OCI-LY1 (cell line): ENCODE data around the gene SLC24A3.

Experiments used
- H2AFZ ChIP-seq: fragments of 200-600 bp; sonication (generic), shearing (Covaris generic); 2 replicates; pipeline ENCODE4 v1.6.0; 2014; ENCODE audit warnings: antibody characterized with exemption, mild to moderate bottlenecking, low read length
- H3F3A ChIP-seq: fragments of 200-600 bp; sonication (generic), shearing (Covaris generic); 2 replicates; pipeline ENCODE4 v1.6.0; 2014; ENCODE audit warnings: mild to moderate bottlenecking, antibody characterized with exemption, low read length, moderate library complexity; ENCODE audit not compliant: insufficient read depth
- H3K27ac ChIP-seq: fragments of 200-600 bp; sonication (generic); 2 replicates; pipeline ENCODE4 v1.5.1; 2014; ENCODE audit warnings: low read length, mixed run types, mild to moderate bottlenecking, low read depth; ENCODE audit not compliant: poor library complexity, severe bottlenecking
- H3K27me3 ChIP-seq: fragments of 200-600 bp; sonication (generic); 2 replicates; pipeline ENCODE4 v1.6.0; 2014; ENCODE audit warnings: antibody characterized with exemption, mild to moderate bottlenecking, low read length, moderate library complexity; ENCODE audit not compliant: insufficient read depth
- H3K36me3 ChIP-seq: fragments of 200-600 bp; sonication (generic); 2 replicates; pipeline ENCODE4 v1.6.1; 2014; ENCODE audit warnings: mild to moderate bottlenecking, antibody characterized with exemption, low read length, moderate library complexity, mixed read lengths; ENCODE audit not compliant: insufficient read depth
- H3K4me1 ChIP-seq: fragments of 200-600 bp; sonication (generic); 2 replicates; pipeline ENCODE4 v1.5.1; 2014; ENCODE audit warnings: mild to moderate bottlenecking, low read length, moderate library complexity; ENCODE audit not compliant: insufficient read depth, severe bottlenecking
- H3K4me2 ChIP-seq: fragments of 200-600 bp; sonication (generic), shearing (Covaris generic); 2 replicates; pipeline ENCODE4 v1.6.1; 2014; ENCODE audit warnings: low read length
- H3K4me3 ChIP-seq: fragments of 200-600 bp; sonication (generic); 2 replicates; pipeline ENCODE4 v1.5.1; 2014; ENCODE audit warnings: low read length, low read depth, mild to moderate bottlenecking, mixed read lengths; ENCODE audit not compliant: poor library complexity, severe bottlenecking
- H3K79me2 ChIP-seq: fragments of 200-600 bp; shearing (Covaris generic); 2 replicates; pipeline ENCODE4 v1.6.1; 2016; ENCODE audit warnings: mixed run types, low read length, mixed read lengths; ENCODE audit not compliant: insufficient read depth
- H3K9ac ChIP-seq: fragments of 200-600 bp; sonication (generic), shearing (Covaris generic); 2 replicates; pipeline ENCODE4 v1.6.1; 2014; ENCODE audit warnings: mild to moderate bottlenecking, low read length, mixed read lengths
- H3K9me2 ChIP-seq: fragments of 200-600 bp; sonication (generic), shearing (Covaris generic); 2 replicates; pipeline ENCODE4 v1.6.1; 2014; ENCODE audit warnings: low read depth, mild to moderate bottlenecking, low read length, mixed read lengths
- H3K9me3 ChIP-seq: fragments of 200-600 bp; shearing (Covaris generic); 2 replicates; pipeline ENCODE4 v1.6.1; 2014; ENCODE audit warnings: low read length, mixed read lengths
- H4K20me1 ChIP-seq: fragments of 200-600 bp; sonication (generic), shearing (Covaris generic); 2 replicates; pipeline ENCODE4 v1.6.0; 2016; ENCODE audit warnings: mild to moderate bottlenecking, low read length; ENCODE audit not compliant: insufficient read depth
- EZH2 ChIP-seq: fragments of 200-600 bp; sonication (generic), shearing (Covaris generic); IDR thresholded peaks from 2 replicates; pipeline ENCODE4 v1.8.0; 2017; ENCODE audit warnings: borderline replicate concordance, mixed run types, mild to moderate bottlenecking, antibody characterized with exemption, low read length, moderate library complexity, mixed read lengths
- TF ChIP-seq, protein P1 (sequence below): fragments of 200-600 bp; sonication (generic), shearing (Covaris generic); IDR thresholded peaks from 2 replicates; pipeline ENCODE4 v1.5.1; 2017; ENCODE audit warnings: mild to moderate bottlenecking, antibody characterized with exemption, low read length, moderate library complexity, mixed read lengths

The SLC24A3 gene

DNA sequence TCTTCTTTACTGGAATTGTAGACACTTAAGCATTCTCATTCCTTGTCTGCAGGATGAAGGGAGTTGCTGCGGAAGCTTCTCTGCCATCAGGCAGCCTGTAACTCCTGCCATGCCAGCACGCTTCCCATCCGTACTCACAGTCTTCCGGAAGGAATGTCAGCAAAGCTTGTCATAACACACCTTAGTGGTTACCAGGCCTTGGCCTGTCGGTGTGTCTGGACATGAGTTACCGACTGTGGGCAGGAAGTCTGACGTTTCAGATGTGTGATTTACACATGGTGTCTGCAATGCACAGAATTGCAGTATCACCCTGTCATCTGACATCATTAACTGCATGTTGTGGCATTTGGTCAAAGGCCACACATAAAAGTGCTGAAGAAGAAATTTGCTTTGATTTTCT lies 102.2 kb downstream of the SLC24A3 start:
- no peak overlapping the region for H3K9ac ChIP-seq

DNA sequence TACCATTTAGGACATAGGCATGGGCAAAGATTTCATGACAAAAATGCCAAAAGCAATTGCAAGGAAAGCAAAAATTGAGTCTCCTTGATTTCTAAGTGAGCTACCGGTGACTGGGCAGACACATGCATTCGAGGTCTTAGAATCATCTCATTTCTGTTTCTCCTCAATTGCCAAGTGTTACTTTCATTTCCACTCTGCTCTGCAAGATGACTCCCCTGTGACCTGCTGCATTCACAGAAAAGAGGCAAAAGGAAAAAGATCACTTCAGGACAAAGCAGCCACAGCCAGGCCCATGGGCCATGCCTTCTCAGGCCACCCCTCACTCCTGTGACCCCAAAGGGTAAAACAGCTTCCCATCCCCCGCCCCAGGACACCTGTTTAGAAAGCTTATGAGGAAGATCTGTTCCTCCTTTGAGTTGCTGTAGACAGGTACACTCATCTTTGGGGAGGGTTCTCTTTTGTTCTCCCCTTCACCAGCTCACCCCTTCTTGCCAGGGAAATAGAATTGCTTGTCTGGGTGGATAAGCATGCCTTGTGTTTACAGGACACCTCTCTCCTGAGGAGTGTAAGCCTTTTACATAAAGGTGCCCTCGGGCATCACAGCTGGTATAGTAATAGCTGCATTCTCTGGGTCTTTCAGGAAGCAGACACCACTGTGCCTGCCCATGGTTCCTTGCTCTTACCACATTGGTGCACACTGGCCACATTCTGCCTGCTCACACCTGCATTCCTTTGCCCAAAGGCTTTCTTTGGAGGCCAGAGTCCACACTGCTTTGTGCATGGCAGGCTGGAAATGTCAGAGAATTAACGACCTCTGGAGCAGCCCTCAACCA lies 105.0 kb downstream of the SLC24A3 start:
- Histone ChIP-seq H3F3A (no peaks in the 10 kb centered on the region), H3K27ac (no peak overlapping the region), H3K9ac (no peak overlapping the region), H3K4me2 (no peak overlapping the region), H3K9me2 (no peaks in the 10 kb centered on the region), H3K36me3 (no peaks in the 10 kb centered on the region), H3K4me1 (no peaks in the 10 kb centered on the region), H4K20me1 (no peaks in the 10 kb centered on the region), H3K79me2 (no peaks in the 10 kb centered on the region), H3K9me3 (no peaks in the 10 kb centered on the region), H3K4me3 (no peak overlapping the region), H2AFZ (no peak overlapping the region), H3K27me3 (no peaks in the 10 kb centered on the region; the same call in 1 of the 2 replicates)
- TF ChIP-seq, protein P1, sequence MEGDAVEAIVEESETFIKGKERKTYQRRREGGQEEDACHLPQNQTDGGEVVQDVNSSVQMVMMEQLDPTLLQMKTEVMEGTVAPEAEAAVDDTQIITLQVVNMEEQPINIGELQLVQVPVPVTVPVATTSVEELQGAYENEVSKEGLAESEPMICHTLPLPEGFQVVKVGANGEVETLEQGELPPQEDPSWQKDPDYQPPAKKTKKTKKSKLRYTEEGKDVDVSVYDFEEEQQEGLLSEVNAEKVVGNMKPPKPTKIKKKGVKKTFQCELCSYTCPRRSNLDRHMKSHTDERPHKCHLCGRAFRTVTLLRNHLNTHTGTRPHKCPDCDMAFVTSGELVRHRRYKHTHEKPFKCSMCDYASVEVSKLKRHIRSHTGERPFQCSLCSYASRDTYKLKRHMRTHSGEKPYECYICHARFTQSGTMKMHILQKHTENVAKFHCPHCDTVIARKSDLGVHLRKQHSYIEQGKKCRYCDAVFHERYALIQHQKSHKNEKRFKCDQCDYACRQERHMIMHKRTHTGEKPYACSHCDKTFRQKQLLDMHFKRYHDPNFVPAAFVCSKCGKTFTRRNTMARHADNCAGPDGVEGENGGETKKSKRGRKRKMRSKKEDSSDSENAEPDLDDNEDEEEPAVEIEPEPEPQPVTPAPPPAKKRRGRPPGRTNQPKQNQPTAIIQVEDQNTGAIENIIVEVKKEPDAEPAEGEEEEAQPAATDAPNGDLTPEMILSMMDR = no peak
- TF ChIP-seq EZH2 = no peak

More for the DNA sequence above, 102.2 kb downstream of the SLC24A3 start:
- no peaks in the 10 kb centered on the region for H3K9me2 ChIP-seq
- H3K27me3 ChIP-seq = no peaks in the 10 kb centered on the region; the same call in 1 of the 2 replicates
- H2AFZ ChIP-seq = no peak overlapping the region
- H3K9me3 ChIP-seq = no peaks in the 10 kb centered on the region
- no peaks in the 10 kb centered on the region for H3K36me3 ChIP-seq
- H3K79me2 ChIP-seq = no peaks in the 10 kb centered on the region
- TF ChIP-seq, protein P1 = no peak
- TF ChIP-seq EZH2 = no peak
- H3K27ac ChIP-seq = no peak overlapping the region
- H4K20me1 ChIP-seq = no peaks in the 10 kb centered on the region
- H3K4me2 ChIP-seq = no peak overlapping the region
- no peaks in the 10 kb centered on the region for H3K4me1 ChIP-seq
- no peak overlapping the region for H3K4me3 ChIP-seq
- H3F3A ChIP-seq = no peaks in the 10 kb centered on the region

DNA sequence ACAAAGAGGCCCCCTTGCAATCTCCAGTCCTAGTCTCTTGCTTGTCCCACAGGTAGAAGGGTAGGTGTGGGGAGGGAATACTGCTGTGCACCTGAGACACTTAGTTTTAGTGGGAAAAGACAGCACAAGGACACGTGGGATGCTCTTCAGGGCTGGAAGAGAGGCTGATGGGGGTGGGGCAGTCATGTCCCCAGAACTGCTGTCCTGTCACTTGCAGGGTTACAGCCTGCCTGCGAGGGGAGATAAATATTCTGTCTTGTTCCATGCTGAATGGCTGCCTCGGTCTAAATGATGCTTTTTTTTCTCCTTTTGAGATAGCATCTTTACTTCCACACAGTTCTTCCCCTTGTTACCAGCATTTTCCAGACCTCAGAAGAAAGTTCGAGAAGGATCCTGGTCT lies 106.2 kb downstream of the SLC24A3 start:
- Histone ChIP-seq H2AFZ (no peak overlapping the region), H3F3A (no peaks in the 10 kb centered on the region), H3K9me3 (no peaks in the 10 kb centered on the region), H3K9ac (no peak overlapping the region), H3K27me3 (no peaks in the 10 kb centered on the region), H4K20me1 (no peaks in the 10 kb centered on the region), H3K4me3 (no peak overlapping the region), H3K4me1 (no peaks in the 10 kb centered on the region), H3K36me3 (no peaks in the 10 kb centered on the region), H3K9me2 (no peaks in the 10 kb centered on the region), H3K4me2 (no peak overlapping the region), H3K79me2 (no peaks in the 10 kb centered on the region), H3K27ac (no peak overlapping the region)
- TF ChIP-seq, protein P1 = no peak
- TF ChIP-seq EZH2 = no peak
